Stimulated activated CD8-positive, alpha-beta memory T cell treated with anti-CD3 and anti-CD28 coated beads, Interleukin-7, amount 100 ng/mL, for 1 hour (primary cell): Measurements from ENCODE around the gene RCOR2.
"Not testable (repeated sequence)": the region's sequence is repeated elsewhere in the genome, so short reads cannot be mapped to it uniquely, and the experiment has no call there.

Source experiments
- DNase-seq, 2 donors: peaks; one replicate each; pipeline ENCODE4 v3.0.0-alpha.2; 2020; ENCODE audit warnings: low read depth in 2 of 2

RCOR2 gene

DNA sequence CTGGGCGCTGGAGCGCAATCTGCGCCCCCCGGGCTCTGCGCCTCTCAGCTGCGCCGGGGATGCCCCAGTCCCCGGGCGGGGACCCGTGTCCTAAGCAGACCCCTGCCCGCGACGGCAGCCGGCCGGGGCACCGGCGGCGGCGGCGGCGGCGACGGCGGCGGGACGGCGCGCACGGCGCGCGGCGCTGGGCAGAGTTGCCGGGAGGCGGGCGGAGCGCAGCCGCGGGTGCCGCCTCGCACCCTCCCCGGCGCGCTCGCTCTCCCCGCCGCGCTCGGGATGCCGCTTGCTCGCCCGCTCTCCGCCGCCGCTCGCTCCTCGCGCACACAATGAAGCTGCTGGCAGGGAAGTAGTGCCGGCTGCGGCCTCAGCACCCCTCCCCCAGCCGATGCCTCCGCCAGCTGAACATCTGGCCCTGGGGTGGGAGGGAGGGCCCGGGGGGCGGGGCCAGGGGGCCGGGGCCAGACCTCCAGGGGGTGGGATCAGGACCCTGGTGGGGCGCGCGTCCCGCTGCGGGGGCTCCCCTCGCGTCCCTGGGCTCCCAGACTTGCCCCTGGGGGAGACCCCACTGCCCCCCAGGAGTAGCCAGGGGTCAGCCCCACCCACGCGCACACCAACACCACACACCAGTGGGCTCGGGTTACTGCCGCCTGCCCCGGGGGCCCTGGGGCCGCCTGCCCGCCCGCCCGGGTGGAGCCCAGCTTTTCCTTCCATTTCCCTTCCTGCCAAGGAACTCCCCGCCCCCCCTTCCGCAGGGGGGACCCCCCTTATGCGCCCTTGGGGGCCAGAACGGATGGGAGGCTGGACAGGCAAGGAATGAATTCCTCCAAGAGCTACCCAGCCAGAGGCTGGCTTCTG, at the start of gene RCOR2:
Gene RCOR2 (minus strand): TSS at position 328 of the 855 bp plus-strand sequence. CDS start 708 bp downstream, outside the sequence.
- DNase-seq: peak in 1 of 2 donors; percentile 20

DNA sequence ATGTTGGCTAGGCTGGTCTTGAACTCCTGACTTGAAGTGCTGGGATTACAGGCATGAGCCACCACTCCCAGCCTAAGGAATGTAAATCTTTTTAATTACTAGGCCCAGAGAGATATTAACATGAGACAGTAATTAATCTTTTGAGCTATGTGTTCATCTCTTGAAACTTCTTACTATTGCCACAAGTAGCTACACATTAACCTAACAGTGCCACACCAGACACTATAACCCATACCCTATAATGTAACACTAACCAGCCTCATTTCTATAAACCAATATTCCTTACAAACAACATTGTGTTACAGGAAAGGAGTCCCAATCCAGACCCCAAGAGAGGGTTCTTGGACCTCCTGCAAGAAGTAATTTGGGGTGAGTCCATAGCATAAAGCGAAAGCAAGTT, 49.5 kb upstream of the RCOR2 start:
- no peak for DNase-seq

DNA sequence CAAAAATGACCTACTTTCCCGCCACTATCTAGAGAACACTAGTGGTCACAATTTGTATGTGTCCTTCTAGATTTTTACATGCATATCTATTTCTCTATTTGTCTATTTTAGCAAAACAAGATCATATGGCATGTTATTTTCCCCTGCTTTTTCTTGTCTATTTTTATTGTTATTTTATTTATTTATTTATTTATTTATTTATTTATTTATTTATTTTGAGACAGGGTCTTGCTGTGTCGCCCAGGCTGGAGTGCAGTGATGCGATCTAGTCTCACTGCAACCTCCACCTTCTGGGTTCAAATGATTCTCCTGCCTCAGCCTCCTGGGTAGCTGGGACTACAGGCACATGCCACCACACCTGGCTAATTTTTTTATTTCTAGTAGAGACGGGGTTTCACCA, 46.9 kb upstream of the RCOR2 start:
- DNase-seq: not testable (repeated sequence)

DNA sequence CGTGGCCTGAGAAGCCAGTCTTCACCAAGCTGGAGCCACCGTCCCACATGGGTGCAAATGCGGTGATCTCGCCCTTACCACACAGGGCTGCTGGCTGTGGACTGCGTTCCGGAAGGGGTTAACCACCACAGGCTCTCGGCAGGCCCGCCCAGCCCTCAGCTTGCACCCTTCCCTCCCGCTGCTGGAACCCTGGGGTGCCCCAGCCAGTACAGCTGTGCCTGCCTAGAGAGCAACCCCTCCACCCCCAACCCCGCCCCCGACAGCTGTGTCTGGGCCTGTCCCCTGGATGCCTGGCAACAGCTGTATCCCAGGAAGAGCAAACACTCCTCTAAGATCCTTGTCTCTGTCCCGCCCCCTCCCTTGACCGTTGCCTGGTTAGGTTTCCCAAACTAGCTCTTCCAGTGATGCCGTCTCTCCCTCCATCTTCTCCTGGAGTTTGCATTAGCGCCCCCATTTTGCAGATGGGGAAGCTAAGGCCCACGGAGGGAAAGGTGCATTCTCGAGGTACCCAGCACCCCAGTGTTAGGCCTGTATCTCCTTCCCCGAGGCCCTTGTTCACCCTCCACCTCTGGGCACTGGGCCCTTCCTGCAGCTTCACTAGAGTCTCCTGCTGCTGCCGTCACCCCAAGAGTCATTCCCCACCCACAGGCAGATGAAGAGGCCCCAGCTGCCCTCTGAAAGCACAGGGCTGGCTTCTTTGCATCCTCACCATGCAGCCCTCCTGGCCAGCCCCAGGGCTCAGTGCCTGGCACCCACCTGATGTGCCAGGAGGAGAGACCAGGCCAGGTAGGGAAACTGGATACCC, 44.8 kb upstream of the RCOR2 start:
- no peak for DNase-seq

DNA sequence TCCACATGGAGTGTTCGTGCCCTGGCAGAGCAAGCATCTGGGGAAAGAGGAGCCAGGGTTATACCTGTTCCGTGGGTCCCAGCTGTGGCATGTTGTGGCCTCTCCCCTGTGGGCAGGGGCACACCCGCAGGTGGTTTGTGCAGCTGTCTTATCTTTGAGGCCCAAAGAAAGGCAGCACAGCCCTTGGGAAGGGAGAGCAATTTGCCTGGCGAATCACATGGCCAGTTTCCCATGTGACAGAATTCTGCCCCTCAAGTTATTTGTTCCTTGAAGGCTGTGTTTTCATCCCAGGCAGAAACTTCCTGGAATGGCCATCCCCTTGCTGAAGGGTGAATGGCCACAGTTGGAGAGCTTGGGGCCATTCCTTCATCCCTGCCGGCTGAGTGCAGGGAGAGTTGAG, 41.0 kb upstream of the RCOR2 start:
- DNase-seq: no peak

DNA sequence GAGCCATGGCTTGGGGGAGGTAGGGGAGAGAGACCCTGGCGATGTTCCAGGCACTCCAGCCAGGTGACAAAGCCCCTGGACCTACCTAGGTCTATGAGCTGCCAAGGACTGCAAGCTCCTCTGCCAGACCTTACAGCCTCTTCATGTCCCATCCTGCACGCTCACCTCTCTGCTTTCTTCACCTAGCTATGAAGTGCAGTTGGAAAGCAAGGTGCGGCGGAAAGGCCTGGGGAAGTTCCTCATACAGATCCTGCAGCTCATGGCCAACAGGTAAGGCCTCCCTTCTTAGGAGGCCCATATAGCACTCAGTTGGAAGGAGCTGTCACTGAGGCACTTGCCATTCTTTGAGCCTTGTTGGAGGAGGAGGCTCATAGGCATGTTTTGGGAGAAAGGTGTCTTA, 35.6 kb upstream of the RCOR2 start:
- DNase-seq: no peak

DNA sequence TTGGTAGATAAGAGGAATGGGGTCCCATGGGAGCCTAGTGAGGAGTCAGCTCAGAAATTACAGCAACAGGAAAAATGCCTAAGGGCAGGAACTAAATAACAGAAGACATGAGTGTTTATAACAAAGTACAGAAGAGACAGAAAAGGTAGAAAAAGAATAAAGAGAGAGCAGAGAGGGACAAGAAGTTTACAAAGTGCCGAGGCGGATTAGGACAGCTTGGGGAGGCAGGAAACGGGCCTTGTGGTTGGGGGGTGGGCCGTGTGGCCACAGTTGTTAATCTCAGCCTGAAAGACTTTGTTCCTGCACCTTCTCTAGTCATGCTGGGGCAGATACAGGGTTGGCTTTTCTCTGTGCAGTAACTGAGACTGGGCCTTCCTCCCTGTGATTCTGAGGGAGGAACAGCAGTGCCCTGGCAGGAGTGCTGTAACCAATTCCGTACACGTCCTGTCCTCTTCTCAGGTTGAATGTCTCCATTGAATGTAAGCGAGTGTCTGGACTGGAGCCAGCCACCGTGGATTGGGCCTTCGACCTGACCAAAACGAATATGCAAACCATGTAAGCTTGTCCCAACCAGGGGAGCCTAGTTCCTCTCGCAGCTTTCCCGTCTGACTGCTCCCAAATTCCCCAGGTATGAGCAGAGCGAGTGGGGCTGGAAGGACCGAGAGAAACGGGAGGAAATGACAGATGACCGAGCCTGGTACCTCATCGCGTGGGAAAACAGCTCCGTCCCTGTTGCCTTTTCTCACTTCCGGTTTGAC, 35.0 kb upstream of the RCOR2 start:
- peak in 1 of 2 donors; percentile 19 for DNase-seq

DNA sequence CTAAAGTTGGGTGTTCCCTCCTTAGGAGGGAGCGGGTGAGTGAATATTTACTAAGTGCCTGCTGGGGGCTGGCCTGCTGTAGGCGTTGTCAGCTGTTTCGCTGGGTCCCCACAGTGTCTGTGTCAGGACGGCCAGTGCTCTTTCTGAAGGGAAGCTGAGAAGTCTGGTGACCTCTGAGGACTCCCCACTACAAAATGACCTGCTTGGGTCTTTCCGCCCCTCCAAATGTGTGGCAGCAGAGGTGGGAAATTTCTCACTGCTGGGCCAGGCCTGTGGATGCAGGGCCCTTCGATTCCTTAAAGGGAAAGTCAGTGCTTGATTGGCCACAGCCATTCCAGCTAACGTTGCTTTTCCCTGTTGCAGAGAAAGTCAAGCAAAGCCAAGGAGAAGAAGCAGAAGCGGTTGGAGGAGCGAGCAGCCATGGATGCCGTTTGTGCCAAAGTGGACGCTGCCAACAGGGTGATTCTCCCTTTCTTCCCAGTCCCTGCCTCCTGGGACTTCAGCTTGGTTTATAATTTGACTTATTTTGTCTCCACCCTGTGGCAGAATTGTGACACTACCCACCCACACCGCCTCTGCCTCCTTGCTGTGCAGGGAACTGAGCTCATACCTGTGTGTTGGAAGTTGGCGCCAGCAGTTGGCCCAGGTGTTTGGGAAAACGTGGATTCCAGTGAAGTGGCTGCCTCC, 28.7 kb upstream of the RCOR2 start:
- no peak for DNase-seq

DNA sequence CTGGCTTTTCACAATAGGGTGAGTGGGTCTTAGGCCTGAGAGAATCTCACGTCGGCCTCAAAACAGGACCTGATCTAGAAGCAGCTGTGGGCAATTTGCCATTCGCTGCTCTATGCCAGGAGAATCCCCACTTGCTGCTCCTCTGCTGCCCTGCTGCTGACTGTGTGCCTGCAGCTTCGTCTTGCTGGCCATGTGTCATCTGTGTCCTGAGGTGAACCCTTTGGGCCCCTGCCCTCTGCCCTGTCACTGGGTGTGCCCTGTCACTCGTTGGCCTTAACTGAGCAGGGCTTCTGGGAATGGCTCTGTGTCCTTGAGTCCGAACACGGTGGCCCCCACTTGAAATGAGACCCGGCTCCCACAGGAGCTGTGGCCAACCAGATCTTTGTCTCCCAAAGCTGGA, 28.0 kb upstream of the RCOR2 start:
- DNase-seq: no peak

DNA sequence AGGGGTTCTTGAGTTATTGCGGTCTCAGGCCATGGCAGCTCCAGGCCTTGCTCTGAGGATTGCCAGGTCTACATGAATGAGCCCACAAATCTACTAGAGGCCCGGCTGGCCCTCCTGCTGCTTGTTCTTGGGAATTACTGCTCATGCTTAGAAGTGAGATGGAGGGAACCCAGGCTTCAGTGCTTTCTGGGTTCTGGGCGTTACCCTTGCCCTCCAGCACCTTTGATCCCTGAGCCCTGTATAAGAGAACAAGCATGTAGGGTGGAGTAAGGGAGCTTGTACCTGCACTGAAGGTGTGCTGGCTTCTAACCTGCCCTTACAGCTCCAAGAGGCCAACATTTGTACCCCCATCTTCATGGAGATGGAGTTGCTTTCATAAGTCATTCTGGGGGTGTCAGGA, 25.8 kb upstream of the RCOR2 start:
- no peak for DNase-seq

DNA sequence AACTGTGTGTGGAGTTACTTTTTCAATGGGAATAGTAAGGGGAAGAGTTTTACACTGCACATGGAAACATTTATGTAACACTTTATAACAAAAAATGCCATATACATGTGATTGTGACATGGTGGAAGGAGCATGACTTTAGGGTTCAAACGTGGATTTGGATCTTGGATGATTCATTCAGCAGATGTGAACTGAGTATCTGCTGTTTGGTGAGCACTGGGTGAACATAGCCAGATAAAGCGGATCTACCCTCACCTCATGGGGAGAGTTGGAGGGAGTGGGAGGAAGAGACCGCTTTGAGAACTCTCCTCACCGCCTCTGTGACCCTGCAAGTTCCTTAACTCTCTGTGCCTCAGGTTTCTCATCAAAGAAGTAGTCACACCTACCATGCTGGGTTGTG, 24.9 kb upstream of the RCOR2 start:
- no peak for DNase-seq

DNA sequence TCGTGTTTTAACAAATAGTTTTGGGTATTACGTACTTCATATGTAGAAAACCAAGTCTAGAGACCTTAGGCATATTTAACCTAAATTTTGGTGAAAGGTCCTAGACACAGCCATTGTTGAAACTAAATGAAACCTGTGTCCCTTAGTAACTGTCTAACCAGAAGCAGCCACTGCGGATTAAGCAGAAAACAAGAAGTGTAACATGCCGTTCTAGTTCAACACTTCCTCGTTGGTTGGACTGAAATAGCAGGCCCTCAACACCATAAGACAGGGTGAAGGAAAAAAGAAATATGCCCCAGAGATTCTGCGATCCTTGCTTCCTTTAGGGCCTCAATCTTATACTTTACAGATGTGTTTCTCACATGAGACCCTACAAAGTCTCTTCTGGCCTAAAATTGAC, 23.8 kb upstream of the RCOR2 start:
- no peak for DNase-seq

DNA sequence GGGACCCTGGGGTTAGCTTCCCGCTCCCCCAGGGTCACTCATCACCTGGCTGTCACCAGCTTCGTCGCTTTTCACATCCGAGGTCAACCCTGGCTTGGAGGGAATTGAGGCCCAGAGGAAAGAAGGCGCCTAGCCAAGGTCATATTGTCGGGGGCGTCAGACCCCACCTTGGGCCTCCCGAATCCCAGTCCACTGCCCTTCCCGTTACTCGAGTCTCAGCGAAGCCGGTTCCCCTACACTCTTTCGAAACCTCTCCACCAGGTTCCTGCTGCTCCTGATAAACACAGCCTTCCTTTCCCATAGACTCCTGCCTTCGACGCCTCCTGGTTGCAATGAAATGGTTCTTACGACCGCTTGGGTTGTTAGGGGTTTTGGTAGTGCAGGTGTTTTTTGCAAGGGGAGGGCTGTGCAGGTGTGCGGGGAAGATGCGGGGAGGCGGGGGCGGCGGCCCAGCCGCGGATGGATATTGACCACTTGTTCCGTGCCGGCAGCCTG, 22.5 kb upstream of the RCOR2 start:
- no peak for DNase-seq

DNA sequence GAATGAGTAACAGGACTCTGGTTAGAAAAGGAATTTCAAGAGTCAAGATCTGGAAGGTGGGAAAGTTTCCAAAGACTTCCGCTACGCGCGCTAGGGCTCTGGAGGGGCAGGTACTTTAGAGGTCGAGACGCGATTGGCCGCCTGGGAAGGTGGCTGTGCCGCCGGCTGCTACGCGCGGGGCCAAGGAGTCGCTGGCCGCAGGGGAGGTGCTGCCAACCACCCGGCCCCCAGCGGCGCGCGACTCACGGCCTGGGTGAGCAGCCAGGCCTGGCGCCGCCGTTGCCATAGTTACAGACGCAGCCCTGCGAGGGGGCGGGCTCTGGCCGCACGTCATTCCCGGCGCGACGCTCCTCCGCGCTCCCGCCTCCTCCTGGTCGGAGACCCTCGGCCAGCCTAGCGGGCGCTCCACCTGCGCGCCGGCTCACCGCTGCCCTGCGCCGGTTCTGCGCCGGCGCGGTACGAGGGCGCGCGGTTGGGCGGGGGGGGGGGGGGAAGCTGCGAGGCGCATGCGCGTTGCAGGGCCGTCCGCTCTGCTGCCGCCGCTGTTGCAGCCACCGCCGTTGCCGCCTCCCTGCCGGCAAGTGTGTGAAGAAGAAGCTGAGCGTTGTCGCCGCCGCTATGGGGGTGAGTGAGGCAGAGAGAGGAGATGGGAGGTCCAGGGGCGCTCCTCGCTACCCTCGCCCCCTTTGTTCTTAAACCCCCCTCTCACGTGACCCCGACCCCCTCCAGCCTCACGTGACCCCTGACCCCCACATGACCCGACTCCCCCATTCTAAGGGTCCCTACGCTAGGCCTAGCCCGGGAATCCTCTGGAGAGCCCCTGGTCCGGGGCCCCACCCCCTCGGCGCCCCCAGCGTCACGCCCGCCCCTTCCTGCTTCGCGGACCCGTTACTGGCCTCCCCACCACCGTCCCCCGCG, 21.8 kb upstream of the RCOR2 start, which contains the start of gene NAA40:
Gene NAA40 (plus strand): TSS at position 524 of the 918 bp plus-strand sequence. CDS start 95 bp downstream, at position 619.
- DNase-seq: peak; percentile 78 to 83

DNA sequence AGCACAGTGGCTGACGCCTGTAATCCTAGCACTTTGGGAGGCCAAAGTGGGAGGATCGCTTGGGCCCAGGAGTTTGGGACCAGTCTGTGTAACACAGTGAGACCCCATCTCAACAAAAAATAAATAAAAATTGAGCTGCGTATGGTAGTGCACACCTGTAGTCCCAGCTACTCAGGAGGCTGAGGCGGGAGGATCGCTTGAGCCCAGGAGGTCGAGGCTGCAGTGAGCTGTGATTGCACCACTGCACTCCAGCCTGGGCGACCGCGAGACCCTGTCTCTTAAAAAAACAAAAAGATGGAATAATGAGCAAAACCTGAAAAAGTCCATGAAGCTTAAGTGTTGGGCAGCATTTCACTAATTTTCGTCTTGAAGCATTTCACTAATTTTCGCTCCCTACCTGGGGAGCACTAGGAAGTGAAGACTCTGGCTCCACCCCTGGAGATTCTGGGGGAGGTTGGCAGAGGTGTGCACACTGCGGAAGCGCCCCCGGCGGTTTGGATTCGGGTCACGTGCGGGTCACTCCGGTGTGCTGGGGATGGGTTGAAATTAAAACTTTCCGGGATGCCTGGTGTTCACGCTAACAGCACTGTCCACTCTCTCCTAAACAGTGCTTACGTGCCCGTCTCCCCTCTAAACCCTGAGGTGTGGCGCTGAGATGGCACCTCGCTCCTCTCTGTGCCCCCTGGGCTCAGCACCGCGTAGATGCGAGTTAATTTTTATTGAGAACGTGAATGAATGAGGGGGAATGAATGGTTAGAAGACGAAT, 20.9 kb upstream of the RCOR2 start:
- DNase-seq: no peak

DNA sequence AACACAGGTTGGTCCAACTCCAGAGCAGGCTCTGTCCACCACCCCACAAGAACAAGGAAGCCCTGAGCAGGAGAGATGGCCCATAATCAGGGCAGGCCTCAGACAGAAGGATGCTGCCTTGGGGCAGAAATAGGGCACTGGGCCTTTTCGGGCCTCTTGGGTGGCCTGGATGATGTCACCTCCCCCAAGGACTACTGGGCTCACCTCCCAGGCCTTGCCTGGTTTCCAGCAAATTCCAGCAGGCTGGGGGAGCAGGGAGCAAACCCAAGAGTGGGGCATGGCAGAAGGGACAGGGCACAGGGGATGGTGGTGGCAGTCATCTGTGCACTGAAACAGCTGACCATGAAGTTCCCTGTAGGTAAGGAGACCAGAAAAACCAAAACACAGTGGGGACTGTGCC, 16.5 kb upstream of the RCOR2 start:
- no peak for DNase-seq

DNA sequence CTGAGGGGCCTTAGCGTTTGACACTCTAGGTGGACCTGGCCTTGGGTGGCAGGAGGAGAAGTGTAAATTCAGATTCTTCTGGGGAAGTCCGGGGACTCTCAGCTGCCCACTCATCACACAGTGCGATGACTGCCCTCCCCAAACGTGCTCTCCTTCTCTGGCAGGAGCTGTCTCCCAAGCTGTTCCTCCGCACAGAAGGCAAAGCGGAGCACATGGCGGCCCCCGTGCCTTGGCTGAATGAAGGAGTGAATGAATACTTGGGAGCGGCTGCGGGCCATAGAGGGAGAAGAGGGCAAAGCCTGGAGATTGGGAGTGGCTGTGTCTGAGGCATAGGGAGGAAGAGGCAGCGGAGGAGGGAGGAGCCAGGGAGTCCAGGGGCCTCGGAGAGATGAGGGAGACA, 14.9 kb upstream of the RCOR2 start:
- DNase-seq: no peak

DNA sequence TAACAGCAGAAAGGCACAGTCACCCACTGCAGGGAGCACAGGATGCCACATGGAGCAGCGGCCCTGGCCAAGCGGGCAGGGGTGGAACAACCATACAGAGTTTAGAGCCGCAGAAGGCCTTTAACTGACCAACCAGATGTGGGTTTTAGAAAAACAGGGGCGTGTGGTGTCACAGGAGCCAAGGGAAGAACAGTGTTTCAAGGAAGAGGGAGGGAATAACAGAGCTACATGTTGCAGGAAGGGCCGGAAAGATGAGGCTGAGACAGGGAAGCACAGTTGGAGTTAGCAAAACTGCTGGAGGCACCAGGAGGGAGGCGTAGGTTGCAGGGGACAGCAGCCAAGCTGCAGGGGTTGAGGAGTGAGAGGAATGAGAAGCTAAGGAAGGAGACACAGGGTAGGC, 14.1 kb upstream of the RCOR2 start:
- DNase-seq: no peak

DNA sequence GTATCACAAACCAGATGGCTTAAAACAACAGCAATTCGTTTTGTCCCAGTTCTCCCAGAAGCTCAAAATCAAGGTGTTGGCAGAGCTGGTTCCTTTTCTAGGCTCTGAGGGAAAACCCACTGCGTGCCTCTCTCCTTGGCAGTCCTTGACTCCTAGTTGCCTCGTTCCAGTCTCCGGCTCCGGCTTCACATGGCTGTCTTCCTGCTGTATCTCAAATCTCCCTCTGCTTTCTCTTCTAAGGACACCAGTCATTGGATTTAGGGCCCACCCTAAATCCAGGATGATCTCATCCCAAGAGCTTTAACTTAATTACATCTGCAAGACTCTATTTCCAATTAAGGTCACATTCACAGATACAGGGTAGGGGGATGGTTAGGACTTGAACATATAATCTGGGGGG, 12.7 kb upstream of the RCOR2 start:
- no peak for DNase-seq

DNA sequence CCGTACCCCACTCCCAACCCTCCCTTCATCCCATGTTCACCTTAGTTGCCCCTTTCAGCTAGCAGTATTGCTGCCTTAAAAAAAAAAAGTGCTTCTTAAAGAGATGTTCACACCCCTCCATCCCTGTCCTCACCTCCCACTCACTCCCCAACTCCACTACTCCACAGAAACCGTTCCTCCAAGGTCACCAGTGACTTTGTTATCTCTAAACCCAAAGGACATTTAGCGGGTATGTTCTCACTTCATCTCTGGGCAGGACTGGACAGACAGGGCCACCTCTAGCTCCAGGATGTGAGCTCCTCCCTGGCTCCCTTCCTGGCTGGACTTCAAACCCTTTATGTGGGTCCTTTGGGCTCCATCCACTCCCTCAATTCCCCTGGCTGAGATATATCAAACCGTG, 6.4 kb upstream of the RCOR2 start:
- DNase-seq: no peak
